HG03064 (cell line): Measurements from ENCODE around the gene PCYT2.
A peak's percentile ranks its signal among the peaks of the same experiment; 100 is the strongest.

Experiments used
- ATAC-seq: cut with Tn5 transposase; IDR thresholded peaks from one replicate; pipeline ENCODE4 v1.9.1; 2021; ENCODE audit warnings: low read depth; ENCODE audit not compliant: unreplicated experiment

PCYT2 gene

DNA sequence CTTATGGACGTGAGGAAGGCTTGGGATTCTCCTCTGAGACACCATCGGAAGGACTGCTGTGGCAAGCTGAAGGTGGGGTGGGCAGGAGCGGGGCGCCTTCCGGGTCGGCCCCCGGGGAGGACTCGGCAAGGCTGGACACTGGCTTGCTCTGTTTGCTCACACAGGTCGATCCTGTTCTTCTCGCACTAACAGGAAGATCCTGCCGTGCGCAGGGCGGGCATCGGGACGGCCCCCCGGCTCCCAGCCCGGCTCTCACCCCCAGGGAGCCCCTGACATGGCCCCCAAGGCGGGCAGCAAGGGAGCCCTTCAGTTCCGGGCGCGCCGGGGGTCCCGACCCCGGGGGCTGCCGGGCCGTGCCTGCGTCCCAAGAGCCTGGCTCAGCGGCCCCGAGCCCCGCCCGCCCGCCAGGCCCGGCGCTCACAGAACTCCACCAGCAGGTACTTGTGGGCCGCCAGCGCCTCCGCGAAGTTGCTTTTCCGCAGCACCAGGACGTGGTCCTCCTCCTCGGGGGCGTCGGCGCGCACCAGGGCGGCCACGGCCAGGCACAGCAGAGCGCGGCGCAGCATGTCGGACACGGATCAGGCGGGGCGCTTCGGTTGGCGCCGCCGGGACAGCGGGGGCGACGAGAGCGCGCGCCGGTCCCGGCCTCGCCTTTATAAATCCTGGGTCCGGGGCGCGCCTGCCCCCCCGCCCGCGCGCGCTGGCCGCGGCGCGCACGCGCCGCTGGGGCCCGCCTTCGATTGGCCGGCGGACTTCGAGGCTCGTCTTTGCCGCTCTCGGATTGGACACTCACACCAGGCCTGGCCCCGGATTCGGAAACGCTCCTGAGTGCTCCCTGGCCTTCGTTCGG is 51.1 kb downstream of the PCYT2 start, which contains the start of gene P4HB:
Gene P4HB, minus strand, starts transcription at position 630 of the 850 bp plus-strand sequence. Its CDS starts 64 bp downstream, at position 566.
- ATAC-seq, result peak; percentile 58

DNA sequence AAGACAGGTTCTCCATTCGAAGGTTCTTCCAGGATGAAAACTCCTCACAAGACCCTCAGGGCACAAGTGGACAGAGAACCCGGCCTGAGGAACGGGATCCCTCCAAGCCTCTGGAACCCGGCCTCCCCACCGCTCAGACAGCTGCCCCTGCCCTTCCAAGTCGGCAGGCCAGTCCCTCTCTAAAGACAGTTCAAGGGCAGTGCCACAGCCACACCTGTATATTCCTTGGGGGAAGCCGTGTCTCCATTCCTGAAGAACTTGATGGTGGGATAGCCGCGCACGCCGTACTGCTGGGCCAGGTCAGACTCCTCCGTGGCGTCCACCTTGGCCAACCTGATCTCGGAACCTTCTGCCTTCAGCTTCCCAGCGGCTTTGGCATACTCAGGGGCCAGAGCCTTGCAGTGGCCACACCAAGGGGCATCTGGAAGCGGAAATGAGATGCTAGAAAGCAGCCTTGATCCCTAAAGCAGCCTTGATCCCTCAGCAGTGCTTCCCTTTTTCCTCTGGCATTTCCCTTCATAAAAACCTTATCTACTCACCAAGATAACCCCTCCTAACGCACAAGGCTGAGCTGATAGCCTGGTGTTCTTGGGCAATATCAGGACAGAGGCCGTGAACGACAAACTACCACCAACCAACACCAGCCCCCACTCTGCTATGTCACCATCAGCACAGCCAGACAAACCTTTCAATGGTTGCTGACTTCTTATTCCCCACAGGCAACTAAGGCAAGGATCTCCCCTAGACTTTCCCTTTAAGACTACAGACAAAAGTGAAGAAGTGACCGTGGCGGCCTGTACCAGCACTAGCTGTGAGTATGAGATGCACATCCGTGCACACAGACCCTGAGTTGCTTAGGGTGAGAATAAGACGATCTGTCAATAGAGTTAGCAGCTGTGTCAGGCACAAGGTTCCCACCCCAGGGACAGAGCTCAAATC is 52.0 kb downstream of the PCYT2 start:
- no peak for ATAC-seq

DNA sequence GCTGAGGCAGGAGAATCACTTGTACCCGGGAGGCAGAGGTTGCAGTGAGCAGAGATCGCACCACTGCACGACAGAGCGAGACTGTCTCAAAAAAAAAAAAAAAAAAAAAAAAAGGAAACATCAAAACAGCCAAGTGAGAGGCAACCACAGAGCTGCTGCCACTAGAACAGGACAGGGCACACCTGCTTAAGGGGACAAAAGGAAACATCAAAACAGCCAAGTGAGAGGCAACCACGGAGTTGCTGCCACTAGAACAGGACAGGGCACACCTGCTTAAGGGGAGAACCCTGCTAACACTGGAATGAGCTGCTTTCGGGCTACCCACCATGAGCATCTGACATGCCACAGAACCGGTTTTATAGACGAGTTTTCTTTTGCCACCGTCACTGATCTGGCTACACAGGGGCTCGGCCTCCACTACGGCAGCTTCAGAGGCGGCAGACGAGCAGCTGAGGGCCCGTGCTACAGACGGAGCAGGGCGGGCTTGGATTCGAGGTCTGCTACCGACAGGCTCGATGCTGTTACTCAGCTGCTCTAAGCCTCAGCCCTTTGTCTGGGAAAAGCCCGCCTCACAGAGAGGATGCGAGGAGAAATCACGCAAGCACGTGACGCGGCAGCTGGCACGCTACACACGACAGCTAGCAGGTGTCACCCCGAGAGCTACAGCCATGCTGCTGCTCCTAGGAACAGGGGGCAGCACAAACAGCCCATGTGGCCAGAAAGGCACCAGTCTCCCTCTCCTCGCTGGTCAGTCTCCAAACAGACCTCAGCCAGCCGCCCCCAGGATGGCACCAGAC is 52.8 kb downstream of the PCYT2 start:
- no peak for ATAC-seq

DNA sequence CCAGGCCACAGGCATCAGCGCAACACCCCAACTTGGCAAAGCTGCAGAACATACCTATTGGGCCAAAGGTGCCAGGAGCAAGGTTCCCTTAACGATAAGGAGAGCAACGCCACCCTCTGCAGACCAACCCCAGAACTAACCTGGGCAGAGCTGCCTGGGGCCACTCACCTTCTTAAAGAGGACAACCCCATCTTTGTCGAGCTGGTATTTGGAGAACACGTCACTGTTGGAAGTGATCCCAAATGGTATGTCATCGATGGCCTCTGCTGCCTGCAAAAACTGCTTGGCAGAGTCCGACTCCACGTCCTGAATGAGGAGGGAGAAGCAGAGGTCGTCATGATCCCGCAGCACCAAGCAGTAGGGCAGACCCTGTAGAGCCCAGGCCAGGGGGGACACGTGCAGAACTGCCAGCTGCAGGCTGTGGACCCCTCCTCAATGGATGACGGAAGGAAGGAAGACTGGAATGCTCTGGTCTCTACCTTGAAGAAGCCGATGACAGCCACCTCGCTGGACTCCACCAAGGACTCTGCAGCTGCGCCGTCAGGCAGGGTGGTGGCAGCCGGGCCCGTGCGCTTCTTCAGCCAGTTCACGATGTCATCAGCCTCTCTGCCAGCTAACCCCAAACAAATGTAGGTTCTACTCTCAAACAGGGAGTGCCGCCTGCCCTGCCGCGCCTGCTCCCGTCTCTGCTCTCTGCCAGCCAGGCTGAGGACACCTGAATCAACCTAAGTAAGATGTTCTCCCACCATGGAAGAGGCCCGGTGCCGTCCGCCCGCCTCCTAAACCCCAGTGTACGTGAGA is 56.0 kb downstream of the PCYT2 start:
- no peak for ATAC-seq

- ATAC-seq, result no peak
Measured at GRCh38 chr17:81852237-81852636, 59.0 kb downstream of the PCYT2 start.

DNA sequence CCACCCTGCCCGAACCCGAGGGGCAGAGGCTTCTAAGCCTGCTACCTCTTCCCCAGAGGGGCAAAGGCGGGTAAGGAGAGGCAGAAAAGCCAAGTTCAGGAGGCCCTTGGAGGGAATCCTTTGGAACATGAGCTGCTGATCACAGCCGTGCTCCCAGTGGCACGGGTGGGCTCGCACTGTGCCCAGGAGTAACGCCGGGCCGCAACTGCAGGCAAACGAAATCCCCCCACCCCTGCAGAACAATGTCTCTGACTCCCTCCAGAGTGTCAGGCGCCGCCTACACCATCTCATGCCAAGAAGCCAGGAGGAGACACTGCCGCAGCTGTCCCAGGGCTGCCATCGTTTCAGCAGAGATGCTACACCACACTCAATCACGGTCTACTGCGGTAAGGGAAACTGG is 59.8 kb downstream of the PCYT2 start:
- ATAC-seq, result no peak
